ENCODE results near the gene CCDC186.

The CCDC186 gene

DNA sequence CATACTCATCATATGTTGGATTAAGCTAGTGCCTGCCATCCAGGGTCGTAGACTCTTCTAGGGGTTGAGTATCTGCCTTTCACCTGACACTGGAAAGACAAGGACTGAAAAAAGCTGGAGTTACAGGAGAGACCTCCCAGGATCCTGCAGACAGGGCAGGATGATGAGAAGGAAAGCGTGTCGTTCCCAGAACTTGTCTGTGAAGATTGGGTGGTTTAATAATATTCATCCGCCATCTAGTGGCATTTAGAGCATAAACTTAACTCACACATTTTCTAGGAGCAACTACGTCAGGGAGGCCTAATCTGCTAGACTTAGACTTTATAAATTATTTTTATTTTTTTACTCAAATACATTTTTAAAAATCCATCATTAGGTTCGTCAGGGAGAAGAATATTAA is 70.7 kb downstream of the CCDC186 start:
- DNase-seq: no peak

GRCh38 chr10:114102256-114102655 is 71.7 kb downstream of the CCDC186 start:
- DNase-seq: no peak

DNA sequence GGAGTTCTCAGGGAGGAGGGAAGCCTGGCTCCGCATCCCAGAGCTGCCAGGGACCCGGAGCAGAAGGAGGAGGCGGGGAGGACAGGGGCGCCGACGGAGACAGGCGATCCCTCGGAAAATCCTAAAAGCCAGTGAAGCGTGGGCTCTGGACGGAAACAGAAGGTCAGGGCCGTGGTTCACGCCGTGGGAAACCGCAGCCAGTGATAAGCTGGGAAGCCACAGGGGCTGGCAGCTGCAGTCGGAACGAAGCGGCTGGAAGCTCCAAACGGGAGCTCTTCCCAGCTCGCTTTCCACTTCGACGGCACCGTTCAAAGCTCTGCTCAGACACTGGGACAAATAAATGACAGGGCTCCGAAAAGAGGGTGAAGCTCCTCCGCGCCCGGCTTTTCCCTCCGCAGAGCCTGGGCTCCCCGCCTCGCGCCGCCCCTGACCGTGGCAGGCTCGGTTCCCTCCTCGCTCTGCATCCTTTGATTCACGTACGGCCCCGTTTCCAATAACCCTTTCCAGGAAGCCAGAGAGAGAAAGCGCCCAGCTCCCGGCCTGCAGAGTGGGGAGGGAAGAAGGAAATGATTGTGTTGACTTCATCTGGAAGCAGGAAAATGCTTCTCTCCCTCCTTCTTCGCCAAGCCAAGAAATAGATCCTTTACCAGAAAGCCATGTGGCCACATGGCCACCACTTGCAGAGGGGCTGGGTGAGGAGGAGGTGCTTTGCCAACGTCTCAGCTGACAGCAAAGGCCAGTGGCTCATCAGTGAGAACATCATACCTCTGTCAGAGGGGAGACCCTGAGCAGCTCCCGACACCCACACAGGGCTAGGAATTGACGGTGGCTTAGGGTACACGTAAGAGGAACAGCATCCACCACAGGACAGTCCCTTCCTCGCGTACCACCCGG is 72.9 kb downstream of the CCDC186 start:
- DNase-seq: peak; percentile 55

DNA sequence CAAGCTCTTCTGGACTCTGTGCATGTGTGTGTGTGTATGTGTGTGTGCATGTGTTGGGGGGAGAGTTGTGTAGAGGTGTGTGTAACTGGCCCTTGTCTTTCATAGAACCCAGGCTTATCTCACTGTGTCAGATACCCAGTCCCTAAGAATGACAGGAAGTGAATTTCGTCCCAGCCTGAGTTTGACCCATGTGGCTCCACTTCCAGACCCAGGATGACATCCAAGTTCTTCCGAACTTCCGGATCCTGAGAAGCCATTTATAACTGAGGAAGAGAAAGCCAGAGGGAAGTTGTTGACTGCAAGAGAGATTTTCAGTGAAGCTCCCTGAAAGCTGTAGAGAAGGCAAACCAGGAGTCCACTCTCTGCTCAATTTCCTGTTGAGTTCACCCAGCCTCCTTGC is 77.1 kb downstream of the CCDC186 start:
- DNase-seq: no peak

DNA sequence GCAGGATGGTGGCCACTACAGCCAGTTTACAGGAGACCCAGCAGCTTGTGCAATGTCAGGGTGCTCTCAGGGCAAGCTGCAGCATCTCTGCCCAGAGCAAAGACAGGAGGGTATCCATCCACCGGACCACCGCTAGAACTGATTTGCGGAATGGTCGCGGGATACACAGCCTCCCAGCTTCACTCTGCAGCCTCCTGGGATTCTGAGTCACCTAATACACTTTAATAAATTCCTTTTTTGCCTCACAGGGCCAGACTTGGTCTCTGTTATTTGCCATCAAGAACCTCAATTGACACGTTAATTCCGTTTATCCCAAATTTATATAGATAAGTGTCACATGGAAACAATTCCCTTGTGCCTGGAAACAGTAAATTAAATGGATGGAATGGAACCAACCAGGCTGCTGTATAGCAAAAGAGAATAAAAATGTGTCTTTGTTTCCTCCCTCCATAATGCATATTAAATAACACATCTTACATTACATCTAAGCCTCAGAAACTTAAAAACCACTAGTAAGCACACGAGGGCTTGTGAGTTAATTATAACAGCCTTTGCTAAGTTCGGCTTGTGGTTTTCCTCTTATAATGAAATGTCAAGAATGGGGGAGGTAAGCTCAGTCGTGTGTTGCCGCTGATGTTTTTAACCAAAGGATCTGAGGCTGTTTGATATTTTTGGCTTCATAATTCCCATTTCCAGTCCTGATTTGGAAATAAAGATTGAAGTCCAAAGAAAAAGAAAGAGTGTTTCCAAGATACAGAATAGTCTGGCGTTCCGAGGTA is 78.3 kb downstream of the CCDC186 start:
- DNase-seq: no peak

GRCh38 chr10:114094795-114095194 is 79.2 kb downstream of the CCDC186 start:
- no peak for DNase-seq

DNA sequence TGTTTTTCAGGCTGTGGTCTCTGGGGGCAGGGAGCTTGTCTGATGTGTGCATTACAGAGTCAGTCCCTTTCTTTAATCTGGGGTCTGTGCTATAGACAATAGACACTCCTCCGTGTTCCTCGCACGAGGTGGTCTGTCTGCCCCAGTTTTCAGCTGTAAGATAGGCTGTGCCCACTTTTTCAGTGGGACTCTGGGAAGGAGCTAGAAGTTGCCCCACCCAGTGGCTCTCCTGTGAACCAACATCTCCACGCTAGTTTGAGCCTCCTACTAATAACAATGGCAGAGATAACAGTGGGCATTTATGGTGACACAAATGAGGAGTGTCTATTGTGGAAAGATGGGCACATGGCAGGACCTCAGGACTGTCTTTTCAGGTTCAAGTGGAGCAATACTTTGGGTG is 86.3 kb downstream of the CCDC186 start:
- DNase-seq: no peak

DNA sequence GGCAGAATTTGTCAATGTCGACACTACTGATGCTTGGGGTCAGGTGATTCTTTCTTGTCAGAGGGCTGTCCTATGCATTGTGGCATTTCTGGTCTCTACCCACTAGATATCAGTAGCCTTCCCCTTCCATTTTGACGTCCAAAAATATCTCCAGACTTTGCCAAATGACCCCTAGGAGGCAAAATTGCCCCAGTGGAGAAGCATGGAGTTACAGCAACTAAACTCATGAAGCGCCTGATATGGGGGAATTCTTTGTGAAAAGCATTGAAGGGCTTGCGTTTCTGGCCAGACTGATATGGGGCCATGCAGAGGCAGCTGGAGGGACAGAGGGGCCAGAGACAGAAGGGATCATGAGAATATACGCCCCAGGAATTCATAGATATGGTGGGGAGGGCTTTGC is 86.7 kb downstream of the CCDC186 start:
- DNase-seq: no peak

GRCh38 chr10:114084215-114084614 is 89.8 kb downstream of the CCDC186 start:
- peak; percentile 59 for DNase-seq

DNA sequence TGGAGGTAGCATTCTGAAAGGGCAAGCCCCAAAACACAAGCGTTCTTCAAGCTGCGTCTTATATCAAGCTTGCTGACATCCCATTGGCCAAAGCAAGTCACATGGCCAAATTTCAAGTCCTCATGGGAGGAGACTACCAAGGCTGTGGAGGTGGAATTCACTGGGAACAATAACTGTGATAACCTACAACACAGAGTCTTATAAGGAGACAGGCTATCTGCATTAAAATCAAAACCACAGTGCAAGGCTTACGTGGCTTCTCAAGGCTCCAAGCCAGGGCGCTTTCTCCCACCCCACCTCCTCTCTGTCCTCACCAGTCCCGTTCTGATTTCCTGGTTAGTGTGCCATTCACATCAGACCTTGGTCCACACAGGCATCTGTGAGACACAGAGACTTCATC is 91.0 kb downstream of the CCDC186 start:
- DNase-seq: no peak

GRCh38 chr10:114081911-114082583 is 92.0 kb downstream of the CCDC186 start:
- no peak for DNase-seq

DNA sequence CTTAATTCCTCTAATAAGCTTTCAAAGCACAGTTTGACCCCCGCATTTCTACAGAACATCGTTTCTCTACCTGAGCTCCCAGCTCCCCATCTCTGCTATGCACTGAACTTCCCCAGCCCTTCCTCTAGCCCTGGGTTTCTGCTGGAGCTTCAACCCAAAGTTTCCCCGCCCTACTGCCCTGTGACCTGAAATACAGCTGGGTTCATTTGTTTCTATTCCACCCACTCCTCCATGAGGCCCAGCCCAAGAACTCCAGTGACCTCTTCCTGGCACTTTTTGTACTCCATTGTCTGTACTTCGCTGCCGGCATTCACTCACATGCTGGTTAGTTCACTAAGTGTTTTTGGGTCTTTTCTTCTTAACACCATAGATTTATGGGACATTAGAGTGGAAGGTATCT is 94.6 kb downstream of the CCDC186 start:
- DNase-seq: no peak

GRCh38 chr10:114078346-114078745 is 95.7 kb downstream of the CCDC186 start:
- no peak for DNase-seq

GRCh38 chr10:114077815-114078219 is 96.2 kb downstream of the CCDC186 start:
- DNase-seq: no peak

DNA sequence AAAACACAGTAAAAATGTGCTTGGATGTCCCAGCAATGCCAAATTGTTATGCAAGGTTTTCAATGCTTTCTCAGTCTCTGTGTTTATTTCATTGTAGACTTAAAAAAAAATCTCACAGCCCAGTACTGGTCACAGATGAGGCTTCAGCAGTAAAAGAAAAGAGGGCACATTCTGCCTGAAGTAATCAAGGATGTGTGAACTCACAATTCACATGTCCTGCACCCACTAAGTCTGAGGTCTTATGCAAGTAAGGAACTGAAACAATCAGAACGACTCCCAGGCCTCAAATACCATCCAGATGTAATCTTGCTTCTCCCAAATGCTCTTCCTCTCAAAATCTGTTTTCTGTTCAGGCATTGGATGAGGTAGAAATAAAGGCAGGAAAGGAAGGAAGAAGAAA is 96.7 kb downstream of the CCDC186 start:
- no peak for DNase-seq

DNA sequence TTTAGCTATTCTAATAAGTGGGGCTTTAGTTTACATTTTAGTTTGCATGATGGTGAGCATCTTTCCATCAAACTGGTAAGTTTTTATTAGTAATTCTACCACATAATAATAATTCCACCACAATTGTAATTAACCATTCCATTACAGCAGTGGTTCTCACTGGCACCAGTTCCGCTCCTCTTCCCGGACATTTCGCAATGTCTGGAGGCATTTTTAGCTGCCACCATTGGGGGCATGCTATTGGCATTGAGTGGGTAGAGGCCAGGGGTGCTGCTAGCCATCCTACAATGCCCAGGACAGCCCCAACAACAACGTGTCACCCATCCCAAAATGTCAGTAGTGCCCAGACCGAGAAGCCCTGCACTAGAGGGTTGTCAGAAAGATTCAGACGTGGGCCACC is 98.9 kb downstream of the CCDC186 start:
- no peak for DNase-seq

DNA sequence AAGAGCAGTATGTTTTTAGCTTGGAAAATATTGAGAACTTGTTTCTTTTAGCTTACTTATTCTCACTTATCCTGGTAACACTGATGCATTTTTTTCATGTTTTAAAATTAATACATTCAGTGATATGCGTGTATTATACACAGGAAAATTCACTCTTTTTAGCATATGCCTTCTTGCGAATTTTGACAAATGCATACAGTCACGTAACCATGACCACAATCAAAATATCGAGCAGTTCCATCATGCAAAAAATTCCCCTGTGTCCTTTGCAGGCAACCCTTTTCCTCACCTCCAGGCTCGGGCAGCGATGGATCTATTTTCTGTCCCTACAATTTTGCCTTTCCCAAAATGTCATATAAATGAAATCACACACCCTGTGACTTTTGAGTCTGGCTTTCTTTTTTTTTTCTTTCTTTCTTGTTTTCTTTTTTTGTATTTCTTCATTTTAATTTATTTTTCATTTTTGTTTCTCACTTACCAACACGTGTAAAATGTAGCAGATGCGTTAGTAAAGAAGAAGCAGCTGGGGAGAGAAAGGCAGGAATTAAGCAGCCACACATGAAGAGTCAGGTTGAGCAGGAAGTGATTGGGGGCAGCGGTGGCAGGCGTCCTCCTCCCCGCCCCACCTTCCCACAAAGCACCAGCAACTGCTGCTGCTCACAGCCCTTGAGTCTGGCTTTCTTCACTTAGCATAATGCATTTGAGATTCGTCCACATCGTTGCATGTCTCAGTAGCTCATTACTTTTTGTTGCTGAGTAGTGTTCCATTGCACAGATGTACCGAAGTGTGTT is 100.4 kb downstream of the CCDC186 start:
- DNase-seq: no peak

DNA sequence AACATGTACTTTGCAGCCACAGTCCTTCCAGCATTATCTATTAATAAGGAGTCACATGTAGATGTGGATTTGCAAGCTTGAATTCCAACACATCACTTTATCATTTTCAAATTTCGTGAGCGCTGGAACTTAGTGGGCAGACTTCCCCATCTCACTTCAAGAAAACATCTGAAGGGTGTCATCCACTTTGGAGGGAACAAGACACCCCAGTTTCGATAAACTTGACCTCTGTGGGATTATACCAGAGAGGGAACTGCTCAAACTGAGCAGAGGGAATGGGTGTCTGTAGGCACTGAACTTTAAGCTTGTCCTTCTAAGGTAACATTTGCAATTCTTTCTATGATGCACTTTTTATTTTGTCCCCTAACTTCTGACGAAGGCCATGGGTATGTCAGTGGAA is 102.8 kb downstream of the CCDC186 start:
- DNase-seq: no peak

Data from activated CD8-positive, alpha-beta memory T cell treated with anti-CD3 and anti-CD28 coated beads, Interleukin-2, amount 50 U/mL, for 48 hours (primary cell).